ENCODE data around the gene PSMA5. TPM values are rescaled to one million over a fixed set of nuclear protein-coding genes. Genes with fewer than 3 reads are reported as not detected.

Gene PSMA5
- polyA plus RNA-seq, 1 experiment = 151 TPM

DNA sequence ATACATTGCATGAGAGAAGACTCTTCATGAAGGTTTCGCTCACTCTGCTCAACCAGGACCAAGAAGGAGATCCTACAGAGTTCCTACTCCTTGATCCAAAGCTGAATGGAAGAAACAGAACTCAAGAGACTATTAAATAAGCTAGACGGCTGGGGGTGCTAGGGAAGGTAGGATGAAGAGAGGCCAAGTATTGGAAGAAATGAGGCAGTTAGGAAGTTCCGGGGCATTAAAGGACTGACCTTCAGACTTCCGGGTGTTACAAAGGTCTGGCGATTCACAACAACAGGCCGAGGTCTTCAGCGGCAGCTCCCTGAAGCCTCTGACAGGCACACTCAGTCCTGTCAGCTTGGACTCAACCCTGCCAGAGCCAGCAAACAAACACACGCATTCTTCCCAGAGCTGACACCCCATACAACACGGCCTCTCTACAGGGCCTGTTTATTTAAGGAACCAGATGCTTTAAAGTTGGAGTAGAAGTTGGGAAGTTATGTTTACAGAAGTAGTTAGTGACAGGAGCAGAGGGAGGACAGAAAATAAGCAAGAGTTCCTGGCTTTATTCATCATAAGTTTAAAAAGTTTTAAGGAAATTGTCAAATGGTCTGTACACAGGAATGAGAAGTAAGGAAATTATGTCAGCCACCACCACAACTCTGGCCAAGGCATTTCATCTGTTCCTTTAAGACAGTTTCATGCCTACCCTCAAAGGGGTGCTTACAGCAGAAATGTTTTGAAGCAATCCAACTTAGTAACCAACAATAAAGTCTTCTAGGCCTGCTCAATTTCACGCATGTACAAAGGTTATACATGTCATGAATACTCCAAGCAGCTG, 33.2 kb downstream of the PSMA5 start:
- TF ChIP-seq, protein P1, sequence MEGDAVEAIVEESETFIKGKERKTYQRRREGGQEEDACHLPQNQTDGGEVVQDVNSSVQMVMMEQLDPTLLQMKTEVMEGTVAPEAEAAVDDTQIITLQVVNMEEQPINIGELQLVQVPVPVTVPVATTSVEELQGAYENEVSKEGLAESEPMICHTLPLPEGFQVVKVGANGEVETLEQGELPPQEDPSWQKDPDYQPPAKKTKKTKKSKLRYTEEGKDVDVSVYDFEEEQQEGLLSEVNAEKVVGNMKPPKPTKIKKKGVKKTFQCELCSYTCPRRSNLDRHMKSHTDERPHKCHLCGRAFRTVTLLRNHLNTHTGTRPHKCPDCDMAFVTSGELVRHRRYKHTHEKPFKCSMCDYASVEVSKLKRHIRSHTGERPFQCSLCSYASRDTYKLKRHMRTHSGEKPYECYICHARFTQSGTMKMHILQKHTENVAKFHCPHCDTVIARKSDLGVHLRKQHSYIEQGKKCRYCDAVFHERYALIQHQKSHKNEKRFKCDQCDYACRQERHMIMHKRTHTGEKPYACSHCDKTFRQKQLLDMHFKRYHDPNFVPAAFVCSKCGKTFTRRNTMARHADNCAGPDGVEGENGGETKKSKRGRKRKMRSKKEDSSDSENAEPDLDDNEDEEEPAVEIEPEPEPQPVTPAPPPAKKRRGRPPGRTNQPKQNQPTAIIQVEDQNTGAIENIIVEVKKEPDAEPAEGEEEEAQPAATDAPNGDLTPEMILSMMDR (IDR thresholded peaks at IDR 0.05; ENCODE audit: low read depth, low read length) = no peak
- DNase-seq (ENCODE audit: low read depth, low spot score) = peak; percentile 60
- POLR2A ChIA-PET = interaction anchor here (1.4 to 1.5 kb wide), 3 partner anchors 18 to 32 kb away, joined by 3 to 9 read pairs (median 8); no protein-coding TSS in a partner anchor
- peak overlapping the region; percentile 63 for H3K27ac ChIP-seq (ENCODE audit: low read depth, low read length)
- H3K4me3 ChIP-seq (ENCODE audit: low read depth, low read length) = peak overlapping the region; percentile 3; the same call in 1 of the 2 replicates
- CTCF ChIA-PET = interaction anchor here (1.1 to 2.4 kb wide), 4 partner anchors 110 to 192 kb away, joined by 3 to 8 read pairs (median 5); partner anchors contain the start of gene PSRC1
- H3K9me3 ChIP-seq (ENCODE audit: control insufficient read depth, insufficient read depth, low read length) = no peaks in the 10 kb centered on the region
- no peaks in the 10 kb centered on the region for H3K27me3 ChIP-seq (ENCODE audit: control insufficient read depth, insufficient read depth, low read length)

DNA sequence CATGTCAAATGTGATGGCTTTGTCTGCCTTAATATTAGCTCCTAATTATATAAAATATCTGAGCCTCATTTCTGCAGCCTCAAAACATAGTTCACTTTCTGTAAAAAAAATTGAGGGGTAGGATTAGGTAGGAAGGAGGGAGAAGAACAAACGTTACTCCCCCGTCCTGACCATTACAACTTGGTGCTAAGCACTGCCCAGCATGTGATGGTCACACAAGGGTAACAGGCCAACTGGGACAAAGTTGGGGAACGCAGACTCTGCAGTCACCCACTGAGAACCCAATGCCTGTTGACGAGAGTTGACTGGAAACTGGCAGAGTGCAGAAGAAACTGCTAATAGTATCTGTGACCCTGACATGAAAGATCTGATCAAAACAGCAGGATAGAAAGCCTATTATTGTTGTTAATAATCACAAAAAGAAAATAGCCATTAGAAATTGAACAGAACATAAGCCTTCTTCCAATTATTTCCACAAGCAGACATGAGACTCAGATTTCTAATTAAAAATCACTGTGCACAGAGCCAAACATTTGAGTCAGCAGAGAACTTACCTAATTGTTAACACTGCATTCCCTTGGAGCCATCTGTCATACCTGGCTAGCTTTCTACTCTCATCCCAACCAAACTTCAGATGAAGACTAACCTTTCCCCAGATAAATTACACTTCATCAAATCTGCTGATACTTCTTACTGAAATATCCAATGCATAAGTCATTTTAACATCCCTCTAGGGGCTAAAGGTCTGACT, 34.0 kb downstream of the PSMA5 start:
- POLR2A ChIA-PET = interaction anchor here (1.4 to 1.5 kb wide), 3 partner anchors 17 to 33 kb away, joined by 3 to 9 read pairs (median 8); no protein-coding TSS in a partner anchor
- Histone ChIP-seq H3K27me3 (ENCODE audit: control insufficient read depth, insufficient read depth, low read length) (no peaks in the 10 kb centered on the region), H3K9me3 (ENCODE audit: control insufficient read depth, insufficient read depth, low read length) (no peaks in the 10 kb centered on the region), H3K27ac (ENCODE audit: low read depth, low read length) (no peak overlapping the region), H3K4me3 (ENCODE audit: low read depth, low read length) (0 out of 2 replicates have a peak overlapping the region, but pooled peaks have one; percentile 4)
- TF ChIP-seq, protein P1 (IDR thresholded peaks at IDR 0.05; ENCODE audit: low read depth, low read length) = no peak
- CTCF ChIA-PET = interaction anchor here (0.6 to 2.4 kb wide), 4 partner anchors 10 to 115 kb away, joined by 4 to 8 read pairs (median 4); no protein-coding TSS in a partner anchor
- DNase-seq (ENCODE audit: low read depth, low spot score) = no peak

DNA sequence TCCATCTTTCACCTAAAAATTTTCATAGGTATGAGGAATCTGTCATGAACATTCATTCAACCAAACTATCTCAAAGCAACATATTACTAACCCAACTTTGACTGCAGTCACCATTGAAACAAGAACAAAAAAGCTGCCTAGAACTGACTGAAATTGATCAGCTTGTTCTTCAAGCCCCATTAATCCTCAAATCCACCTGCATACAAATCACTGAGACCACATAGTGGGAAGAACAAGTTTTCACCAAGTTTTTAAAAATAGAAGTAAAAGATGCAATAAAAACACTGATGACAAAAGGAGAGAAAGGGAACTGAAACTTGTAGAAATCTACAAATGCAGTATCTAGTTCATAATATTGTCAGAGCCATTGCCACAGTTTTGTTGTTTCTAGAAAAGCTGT, 34.6 kb downstream of the PSMA5 start:
- ChIA-PET POLR2A (interaction anchor here (0.6 kb wide), 1 partner anchor 12 kb away, joined by 3 read pairs; no protein-coding TSS in a partner anchor), CTCF (interaction anchor here (0.6 to 1.2 kb wide), 4 partner anchors 10 to 141 kb away, joined by 3 to 5 read pairs (median 4); no protein-coding TSS in a partner anchor)
- no peak for DNase-seq (ENCODE audit: low read depth, low spot score)
- H3K27me3 ChIP-seq (ENCODE audit: control insufficient read depth, insufficient read depth, low read length) = no peaks in the 10 kb centered on the region
- H3K4me3 ChIP-seq (ENCODE audit: low read depth, low read length) = no peak overlapping the region
- no peaks in the 10 kb centered on the region for H3K9me3 ChIP-seq (ENCODE audit: control insufficient read depth, insufficient read depth, low read length)
- no peak overlapping the region for H3K27ac ChIP-seq (ENCODE audit: low read depth, low read length)
- TF ChIP-seq, protein P1 (IDR thresholded peaks at IDR 0.05; ENCODE audit: low read depth, low read length) = no peak

DNA sequence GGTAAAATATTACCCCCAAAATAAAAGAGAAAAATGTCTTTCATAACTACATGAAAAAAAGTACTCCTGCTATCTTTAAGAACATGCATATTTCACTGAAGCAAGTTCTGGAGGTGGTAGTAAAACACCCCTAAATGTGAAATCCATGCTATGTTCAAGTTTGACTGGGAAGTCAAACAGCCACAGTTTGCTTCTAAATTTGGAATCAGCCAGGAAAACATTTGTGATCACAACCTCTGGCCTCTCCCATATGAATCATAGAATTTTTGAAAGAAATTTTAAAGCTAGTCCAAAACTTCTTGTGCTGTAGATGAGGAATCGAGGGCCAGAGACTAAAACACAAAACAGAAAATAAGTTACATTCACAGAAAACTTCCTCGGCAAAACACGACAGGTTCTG, 35.1 kb downstream of the PSMA5 start:
- TF ChIP-seq, protein P1 (IDR thresholded peaks at IDR 0.05; ENCODE audit: low read depth, low read length) = no peak
- Histone ChIP-seq H3K9me3 (ENCODE audit: control insufficient read depth, insufficient read depth, low read length) (no peaks in the 10 kb centered on the region), H3K27me3 (ENCODE audit: control insufficient read depth, insufficient read depth, low read length) (no peaks in the 10 kb centered on the region), H3K27ac (ENCODE audit: low read depth, low read length) (no peak overlapping the region), H3K4me3 (ENCODE audit: low read depth, low read length) (no peak overlapping the region; the same call in 1 of the 2 replicates)
- POLR2A ChIA-PET = interaction anchor here (0.6 kb wide), 2 partner anchors 8 to 12 kb away, joined by 3 to 7 read pairs; no protein-coding TSS in a partner anchor
- CTCF ChIA-PET = interaction anchor here (0.7 to 1.2 kb wide), 4 partner anchors 12 to 291 kb away, joined by 3 to 5 read pairs (median 3); no protein-coding TSS in a partner anchor
- no peak for DNase-seq (ENCODE audit: low read depth, low spot score)

Measured in AG04450 (cell line).